ENCODE results near the gene EMC1.

- TF ChIP-seq CTCF (IDR thresholded peaks at IDR 0.05) (peak; percentile 74 to 92 (median 88)), EP300 (IDR thresholded peaks at IDR 0.05) (no peak)
These were observed 10.4 kb downstream of the EMC1 start for GRCh38 chr1:19240673-19241538.

Data from ovary (tissue), 3 donors.